Measurements from ENCODE around the gene IRAG1.

DNA sequence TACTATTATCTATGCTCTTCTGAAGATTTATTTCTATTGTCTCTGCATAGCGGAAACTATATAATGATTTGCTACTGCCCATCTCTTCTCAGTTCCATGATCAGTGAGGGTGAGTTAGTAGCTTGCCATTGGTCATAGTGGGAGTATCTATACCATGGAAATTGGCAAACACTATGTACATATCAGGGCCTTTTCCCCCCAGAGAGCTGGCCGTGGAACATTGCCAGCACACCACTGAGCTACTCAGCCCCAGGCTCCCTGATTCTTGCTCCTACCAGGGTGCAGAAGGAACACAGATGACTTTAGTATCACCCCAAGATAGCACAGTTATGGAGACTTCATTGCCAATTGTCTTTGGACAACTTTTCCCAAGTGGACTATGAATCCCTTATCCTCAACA is 33.2 kb downstream of the IRAG1 start:
- TF ChIP-seq, protein P1, sequence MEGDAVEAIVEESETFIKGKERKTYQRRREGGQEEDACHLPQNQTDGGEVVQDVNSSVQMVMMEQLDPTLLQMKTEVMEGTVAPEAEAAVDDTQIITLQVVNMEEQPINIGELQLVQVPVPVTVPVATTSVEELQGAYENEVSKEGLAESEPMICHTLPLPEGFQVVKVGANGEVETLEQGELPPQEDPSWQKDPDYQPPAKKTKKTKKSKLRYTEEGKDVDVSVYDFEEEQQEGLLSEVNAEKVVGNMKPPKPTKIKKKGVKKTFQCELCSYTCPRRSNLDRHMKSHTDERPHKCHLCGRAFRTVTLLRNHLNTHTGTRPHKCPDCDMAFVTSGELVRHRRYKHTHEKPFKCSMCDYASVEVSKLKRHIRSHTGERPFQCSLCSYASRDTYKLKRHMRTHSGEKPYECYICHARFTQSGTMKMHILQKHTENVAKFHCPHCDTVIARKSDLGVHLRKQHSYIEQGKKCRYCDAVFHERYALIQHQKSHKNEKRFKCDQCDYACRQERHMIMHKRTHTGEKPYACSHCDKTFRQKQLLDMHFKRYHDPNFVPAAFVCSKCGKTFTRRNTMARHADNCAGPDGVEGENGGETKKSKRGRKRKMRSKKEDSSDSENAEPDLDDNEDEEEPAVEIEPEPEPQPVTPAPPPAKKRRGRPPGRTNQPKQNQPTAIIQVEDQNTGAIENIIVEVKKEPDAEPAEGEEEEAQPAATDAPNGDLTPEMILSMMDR (tag by site-specific recombination; IDR thresholded peaks at IDR 0.05): no peak
- no peak for TF ChIP-seq TCF7L2 (IDR thresholded peaks at IDR 0.05; ENCODE audit: borderline replicate concordance, low read depth, low read length)
- no peak for TF ChIP-seq ZNF23 (tag by site-specific recombination; IDR thresholded peaks at IDR 0.05; ENCODE audit: borderline replicate concordance)
- no peak for TF ChIP-seq ZNF558 (tag by site-specific recombination; IDR thresholded peaks at IDR 0.05)
- TF ChIP-seq ZNF10 (tag by site-specific recombination; IDR thresholded peaks at IDR 0.05): no peak
- TF ChIP-seq SP2 (tag by site-specific recombination; IDR thresholded peaks at IDR 0.05): no peak
- TF ChIP-seq ZNF837 (tag by site-specific recombination; IDR thresholded peaks at IDR 0.05): no peak
- no peak for TF ChIP-seq ZNF76 (tag by site-specific recombination; IDR thresholded peaks at IDR 0.05; ENCODE audit: borderline replicate concordance, low read depth)
- TF ChIP-seq, protein P2, sequence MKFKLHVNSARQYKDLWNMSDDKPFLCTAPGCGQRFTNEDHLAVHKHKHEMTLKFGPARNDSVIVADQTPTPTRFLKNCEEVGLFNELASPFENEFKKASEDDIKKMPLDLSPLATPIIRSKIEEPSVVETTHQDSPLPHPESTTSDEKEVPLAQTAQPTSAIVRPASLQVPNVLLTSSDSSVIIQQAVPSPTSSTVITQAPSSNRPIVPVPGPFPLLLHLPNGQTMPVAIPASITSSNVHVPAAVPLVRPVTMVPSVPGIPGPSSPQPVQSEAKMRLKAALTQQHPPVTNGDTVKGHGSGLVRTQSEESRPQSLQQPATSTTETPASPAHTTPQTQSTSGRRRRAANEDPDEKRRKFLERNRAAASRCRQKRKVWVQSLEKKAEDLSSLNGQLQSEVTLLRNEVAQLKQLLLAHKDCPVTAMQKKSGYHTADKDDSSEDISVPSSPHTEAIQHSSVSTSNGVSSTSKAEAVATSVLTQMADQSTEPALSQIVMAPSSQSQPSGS (tag by site-specific recombination; IDR thresholded peaks at IDR 0.05; ENCODE audit: low read depth): no peak
- TF ChIP-seq KLF10 (tag by site-specific recombination; IDR thresholded peaks at IDR 0.05): no peak
